IPS-18a (cell line): ENCODE results near the gene DUSP9.

Source experiments
- H3K27ac ChIP-seq: one replicate; pipeline ENCODE4 v1.5.1; 2013; ENCODE audit warnings: low read length
- H3K27me3 ChIP-seq: one replicate; pipeline ENCODE4 v1.6.1; 2013; ENCODE audit warnings: mild to moderate bottlenecking, low read length; ENCODE audit not compliant: control insufficient read depth, insufficient read depth
- H3K36me3 ChIP-seq: one replicate; pipeline ENCODE4 v1.6.1; 2013; ENCODE audit warnings: low read depth, low read length; ENCODE audit not compliant: control insufficient read depth
- H3K4me1 ChIP-seq: one replicate; pipeline ENCODE4 v1.6.1; 2013; ENCODE audit warnings: low read depth, low read length; ENCODE audit not compliant: control insufficient read depth
- H3K4me3 ChIP-seq: one replicate; pipeline ENCODE4 v1.5.1; 2013; ENCODE audit warnings: low read length
- H3K9ac ChIP-seq: one replicate; pipeline ENCODE4 v1.6.1; 2013; ENCODE audit warnings: mild to moderate bottlenecking, low read length, moderate library complexity
- H3K9me3 ChIP-seq: one replicate; pipeline ENCODE4 v1.6.1; 2013; ENCODE audit warnings: low read depth, low read length; ENCODE audit not compliant: control insufficient read depth

Gene DUSP9

GRCh38 chrX:153662266-153662665 is 15.3 kb downstream of the DUSP9 start:
- H3K4me1 ChIP-seq = no peaks in the 10 kb centered on the region
- peaks cover 9% of the 10 kb centered on the region for H3K9me3 ChIP-seq
- H3K9ac ChIP-seq = no peak overlapping the region
- H3K36me3 ChIP-seq = no peaks in the 10 kb centered on the region
- H3K27me3 ChIP-seq = peaks cover 17% of the 10 kb centered on the region
- no peak overlapping the region for H3K4me3 ChIP-seq
- no peak overlapping the region for H3K27ac ChIP-seq

GRCh38 chrX:153665726-153666306 is 18.8 kb downstream of the DUSP9 start:
- Histone ChIP-seq H3K9ac (no peak overlapping the region), H3K27me3 (peaks cover 17% of the 10 kb centered on the region), H3K4me3 (no peak overlapping the region), H3K4me1 (no peaks in the 10 kb centered on the region), H3K36me3 (no peaks in the 10 kb centered on the region), H3K9me3 (no peaks in the 10 kb centered on the region), H3K27ac (no peak overlapping the region)

GRCh38 chrX:153667281-153667955 is 20.4 kb downstream of the DUSP9 start:
- Histone ChIP-seq H3K4me3 (no peak overlapping the region), H3K9me3 (no peaks in the 10 kb centered on the region), H3K9ac (no peak overlapping the region)

GRCh38 chrX:153667956-153668396 is 21.0 kb downstream of the DUSP9 start:
- Histone ChIP-seq H3K4me3 (no peak overlapping the region), H3K36me3 (no peaks in the 10 kb centered on the region), H3K4me1 (no peaks in the 10 kb centered on the region), H3K27ac (no peak overlapping the region), H3K9me3 (no peaks in the 10 kb centered on the region), H3K9ac (no peak overlapping the region), H3K27me3 (no peaks in the 10 kb centered on the region)

More at GRCh38 chrX:153667281-153667955, 20.4 kb downstream of the DUSP9 start:
- peaks cover 5% of the 10 kb centered on the region for H3K27me3 ChIP-seq
- no peaks in the 10 kb centered on the region for H3K36me3 ChIP-seq
- H3K4me1 ChIP-seq = no peaks in the 10 kb centered on the region
- H3K27ac ChIP-seq = no peak overlapping the region

- H3K4me1 ChIP-seq = no peaks in the 10 kb centered on the region
- H3K4me3 ChIP-seq = no peak overlapping the region
- H3K9me3 ChIP-seq = no peaks in the 10 kb centered on the region
- H3K9ac ChIP-seq = no peak overlapping the region
- no peaks in the 10 kb centered on the region for H3K36me3 ChIP-seq
- H3K27ac ChIP-seq = no peak overlapping the region
- no peaks in the 10 kb centered on the region for H3K27me3 ChIP-seq
Measured at GRCh38 chrX:153668423-153669173, 21.6 kb downstream of the DUSP9 start.

GRCh38 chrX:153669174-153669890 is 22.3 kb downstream of the DUSP9 start:
- no peak overlapping the region for H3K4me3 ChIP-seq
- no peaks in the 10 kb centered on the region for H3K27me3 ChIP-seq
- no peak overlapping the region for H3K27ac ChIP-seq
- no peaks in the 10 kb centered on the region for H3K36me3 ChIP-seq
- no peaks in the 10 kb centered on the region for H3K9me3 ChIP-seq
- no peaks in the 10 kb centered on the region for H3K4me1 ChIP-seq
- no peak overlapping the region for H3K9ac ChIP-seq

GRCh38 chrX:153669901-153670731 is 23.1 kb downstream of the DUSP9 start:
- no peaks in the 10 kb centered on the region for H3K4me1 ChIP-seq
- H3K36me3 ChIP-seq = no peaks in the 10 kb centered on the region
- no peak overlapping the region for H3K9ac ChIP-seq
- no peaks in the 10 kb centered on the region for H3K27me3 ChIP-seq
- no peak overlapping the region for H3K4me3 ChIP-seq
- no peak overlapping the region for H3K27ac ChIP-seq
- no peaks in the 10 kb centered on the region for H3K9me3 ChIP-seq

- Histone ChIP-seq H3K27ac (no peak overlapping the region), H3K27me3 (no peaks in the 10 kb centered on the region), H3K9me3 (no peaks in the 10 kb centered on the region), H3K4me3 (no peak overlapping the region), H3K4me1 (no peaks in the 10 kb centered on the region), H3K9ac (no peak overlapping the region), H3K36me3 (no peaks in the 10 kb centered on the region)
Measured at GRCh38 chrX:153670748-153671588, 24.0 kb downstream of the DUSP9 start.

GRCh38 chrX:153671589-153672530 is 24.9 kb downstream of the DUSP9 start:
- H3K36me3 ChIP-seq = no peaks in the 10 kb centered on the region
- no peaks in the 10 kb centered on the region for H3K27me3 ChIP-seq
- no peak overlapping the region for H3K4me3 ChIP-seq
- no peaks in the 10 kb centered on the region for H3K4me1 ChIP-seq
- no peak overlapping the region for H3K27ac ChIP-seq
- no peaks in the 10 kb centered on the region for H3K9me3 ChIP-seq
- no peak overlapping the region for H3K9ac ChIP-seq
